Measurements from ENCODE around the gene TMEM252. TPM values are rescaled to one million over a fixed set of nuclear protein-coding genes. Genes with fewer than 3 reads are reported as not detected.

Gene TMEM252
- total RNA-seq, 2 experiments from 2014 or later: not detected

DNA sequence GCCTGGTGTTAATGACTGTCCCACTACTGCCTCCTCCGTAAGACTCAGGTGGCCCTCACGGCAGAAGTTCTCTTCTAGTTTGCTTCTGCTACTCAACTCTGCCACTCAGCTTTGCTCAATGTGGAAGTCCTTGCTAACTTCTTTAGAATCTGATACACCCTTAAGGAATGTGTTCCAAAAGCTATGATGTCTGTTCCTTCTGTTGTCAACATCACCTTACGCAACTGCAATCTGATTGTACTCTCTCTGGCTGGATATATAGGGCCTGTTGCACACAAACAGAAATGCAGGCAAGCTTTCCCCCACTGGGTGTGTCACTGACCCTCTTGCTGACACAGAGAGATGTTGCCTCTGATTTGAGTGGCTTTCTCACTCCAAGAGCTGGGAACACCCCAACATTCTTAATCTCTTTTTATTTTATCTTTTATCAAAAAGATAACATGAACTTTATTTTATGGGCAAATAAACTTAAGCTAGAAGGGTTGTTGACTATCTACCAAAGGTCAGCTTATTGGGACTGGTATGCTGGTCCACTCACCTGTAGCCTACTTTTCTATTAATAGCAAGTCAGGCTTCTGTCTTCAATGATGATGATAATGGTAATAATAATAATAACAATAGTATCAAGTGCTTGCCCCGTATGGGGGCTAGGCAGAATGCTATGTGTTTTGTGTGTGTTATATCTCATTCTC lies 25.2 kb downstream of the TMEM252 start:
- Mint-ChIP-seq H3K4me1 (no peaks in the 10 kb centered on the region), H3K4me3 (no peak overlapping the region), H3K36me3 (no peaks in the 10 kb centered on the region), H3K9me3 (peaks cover 7% of the 10 kb centered on the region), H3K27me3 (peaks cover 15% of the 10 kb centered on the region), H3K27ac (no peak overlapping the region)
- DNase-seq: no peak

DNA sequence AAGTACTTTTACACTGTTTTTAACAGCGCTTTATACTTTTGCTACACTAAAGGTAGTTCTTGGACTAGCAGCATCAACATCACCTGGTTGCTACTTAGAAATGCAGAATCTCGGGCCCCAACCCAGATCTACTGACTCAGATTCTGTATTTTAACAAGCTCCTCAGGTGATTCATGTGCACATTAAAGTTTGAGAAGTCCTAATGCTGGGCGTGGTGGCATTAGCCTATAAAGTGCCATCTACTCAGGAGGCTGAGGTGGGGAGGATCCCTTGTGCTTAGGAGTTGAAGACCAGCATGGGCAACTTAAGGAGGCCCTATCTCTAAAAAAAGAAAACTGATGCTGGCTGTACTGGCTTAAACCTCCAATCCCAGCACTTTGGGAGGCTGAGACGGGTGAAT lies 26.7 kb downstream of the TMEM252 start:
- peaks cover 7% of the 10 kb centered on the region for H3K9me3 Mint-ChIP-seq
- H3K4me3 Mint-ChIP-seq: no peak overlapping the region
- H3K27me3 Mint-ChIP-seq: peaks cover 15% of the 10 kb centered on the region
- no peaks in the 10 kb centered on the region for H3K36me3 Mint-ChIP-seq
- H3K4me1 Mint-ChIP-seq: no peaks in the 10 kb centered on the region
- no peak for DNase-seq
- H3K27ac Mint-ChIP-seq: no peak overlapping the region

- no peak for DNase-seq
- Mint-ChIP-seq H3K36me3 (no peaks in the 10 kb centered on the region), H3K4me3 (no peak overlapping the region), H3K9me3 (peaks cover 3% of the 10 kb centered on the region), H3K27ac (no peak overlapping the region), H3K4me1 (no peaks in the 10 kb centered on the region), H3K27me3 (peaks cover 10% of the 10 kb centered on the region)
These were observed 27.3 kb downstream of the TMEM252 start for GRCh38 chr9:68513385-68513784.

DNA sequence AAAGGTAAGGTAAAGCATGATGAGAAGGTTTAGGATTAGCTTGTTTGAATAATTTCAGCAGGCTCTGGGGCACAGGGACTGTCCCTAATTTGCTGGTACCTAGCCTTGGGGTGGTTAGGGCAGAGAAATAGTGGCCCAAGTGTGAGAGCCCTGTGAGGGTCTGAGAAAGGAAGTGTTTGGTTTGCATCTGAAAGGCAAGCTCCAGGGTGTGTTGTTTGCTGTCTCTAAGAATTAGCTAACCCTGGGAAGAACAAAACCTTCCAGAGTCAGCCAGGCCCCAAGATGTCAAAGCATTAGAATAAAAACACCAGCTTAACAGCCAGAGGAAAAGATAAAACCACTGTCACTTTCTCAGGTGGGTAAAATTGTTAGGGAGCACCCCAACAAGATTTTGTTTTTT lies 31.0 kb downstream of the TMEM252 start:
- Mint-ChIP-seq H3K4me1 (no peaks in the 10 kb centered on the region), H3K9me3 (no peaks in the 10 kb centered on the region), H3K27me3 (peaks cover 5% of the 10 kb centered on the region), H3K27ac (no peak overlapping the region), H3K36me3 (no peaks in the 10 kb centered on the region), H3K4me3 (no peak overlapping the region)
- no peak for DNase-seq

- H3K27me3 Mint-ChIP-seq: peaks cover 5% of the 10 kb centered on the region
- no peak overlapping the region for H3K4me3 Mint-ChIP-seq
- H3K9me3 Mint-ChIP-seq: no peaks in the 10 kb centered on the region
- no peaks in the 10 kb centered on the region for H3K36me3 Mint-ChIP-seq
- no peak overlapping the region for H3K27ac Mint-ChIP-seq
- no peaks in the 10 kb centered on the region for H3K4me1 Mint-ChIP-seq
- no peak for DNase-seq
These were observed 32.1 kb downstream of the TMEM252 start for GRCh38 chr9:68508547-68508946.

DNA sequence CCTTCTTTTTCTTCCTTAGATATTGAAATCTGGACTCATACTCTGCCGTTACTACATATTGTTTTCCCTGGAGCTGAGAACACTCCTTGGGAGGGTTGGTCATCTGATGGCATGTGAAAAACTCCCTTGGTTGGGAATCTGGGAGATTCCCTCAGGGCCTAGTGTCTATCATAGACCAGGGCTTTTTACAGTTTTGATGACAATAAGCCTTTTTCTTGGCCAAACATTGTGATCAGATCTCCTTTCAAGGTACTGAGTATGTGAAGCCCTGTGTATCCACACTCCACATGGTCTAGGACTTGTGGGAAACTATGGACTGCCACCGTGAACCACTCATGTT lies 32.9 kb downstream of the TMEM252 start:
- no peaks in the 10 kb centered on the region for H3K4me1 Mint-ChIP-seq
- no peak overlapping the region for H3K27ac Mint-ChIP-seq
- H3K27me3 Mint-ChIP-seq: peaks cover 5% of the 10 kb centered on the region
- no peaks in the 10 kb centered on the region for H3K9me3 Mint-ChIP-seq
- no peak for DNase-seq
- H3K36me3 Mint-ChIP-seq: no peaks in the 10 kb centered on the region
- no peak overlapping the region for H3K4me3 Mint-ChIP-seq

GRCh38 chr9:68507130-68507805 lies 33.4 kb downstream of the TMEM252 start:
- H3K4me3 Mint-ChIP-seq: no peak overlapping the region
- no peak overlapping the region for H3K27ac Mint-ChIP-seq
- no peaks in the 10 kb centered on the region for H3K9me3 Mint-ChIP-seq
- no peaks in the 10 kb centered on the region for H3K36me3 Mint-ChIP-seq
- no peaks in the 10 kb centered on the region for H3K4me1 Mint-ChIP-seq
- H3K27me3 Mint-ChIP-seq: peaks cover 5% of the 10 kb centered on the region
- no peak for DNase-seq

DNA sequence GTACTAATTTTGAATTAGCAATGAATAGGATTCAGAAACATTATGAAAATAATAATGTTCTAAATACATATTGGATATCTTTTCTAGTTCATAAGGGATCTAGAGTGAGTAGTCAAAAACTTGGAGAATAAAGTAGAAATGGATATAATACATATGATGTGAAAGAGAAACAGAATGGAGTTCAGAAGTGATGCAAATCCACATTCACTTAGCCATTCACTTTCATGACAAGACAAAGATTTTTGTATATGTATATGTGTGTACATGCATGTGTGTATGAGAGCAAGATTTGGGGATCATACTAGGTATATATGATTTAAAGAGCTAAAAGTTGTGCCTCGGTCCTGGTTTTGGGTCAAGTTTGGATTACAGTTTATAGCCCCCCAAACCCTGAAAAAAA lies 34.1 kb downstream of the TMEM252 start:
- Mint-ChIP-seq H3K36me3 (no peaks in the 10 kb centered on the region), H3K4me3 (no peak overlapping the region), H3K27ac (no peak overlapping the region), H3K4me1 (no peaks in the 10 kb centered on the region), H3K9me3 (no peaks in the 10 kb centered on the region), H3K27me3 (peaks cover 5% of the 10 kb centered on the region)
- DNase-seq: no peak

GRCh38 chr9:68505681-68506409 lies 34.8 kb downstream of the TMEM252 start:
- DNase-seq: no peak
- H3K4me1 Mint-ChIP-seq: no peaks in the 10 kb centered on the region
- H3K9me3 Mint-ChIP-seq: no peaks in the 10 kb centered on the region
- H3K4me3 Mint-ChIP-seq: no peak overlapping the region
- no peaks in the 10 kb centered on the region for H3K36me3 Mint-ChIP-seq
- no peak overlapping the region for H3K27ac Mint-ChIP-seq
- peaks cover 5% of the 10 kb centered on the region for H3K27me3 Mint-ChIP-seq

- H3K4me1 Mint-ChIP-seq: no peaks in the 10 kb centered on the region
- no peaks in the 10 kb centered on the region for H3K9me3 Mint-ChIP-seq
- H3K27me3 Mint-ChIP-seq: no peaks in the 10 kb centered on the region
- DNase-seq: no peak
- no peak overlapping the region for H3K27ac Mint-ChIP-seq
- H3K4me3 Mint-ChIP-seq: no peak overlapping the region
- H3K36me3 Mint-ChIP-seq: no peaks in the 10 kb centered on the region
These were observed 38.4 kb downstream of the TMEM252 start for GRCh38 chr9:68502279-68502678.

DNA sequence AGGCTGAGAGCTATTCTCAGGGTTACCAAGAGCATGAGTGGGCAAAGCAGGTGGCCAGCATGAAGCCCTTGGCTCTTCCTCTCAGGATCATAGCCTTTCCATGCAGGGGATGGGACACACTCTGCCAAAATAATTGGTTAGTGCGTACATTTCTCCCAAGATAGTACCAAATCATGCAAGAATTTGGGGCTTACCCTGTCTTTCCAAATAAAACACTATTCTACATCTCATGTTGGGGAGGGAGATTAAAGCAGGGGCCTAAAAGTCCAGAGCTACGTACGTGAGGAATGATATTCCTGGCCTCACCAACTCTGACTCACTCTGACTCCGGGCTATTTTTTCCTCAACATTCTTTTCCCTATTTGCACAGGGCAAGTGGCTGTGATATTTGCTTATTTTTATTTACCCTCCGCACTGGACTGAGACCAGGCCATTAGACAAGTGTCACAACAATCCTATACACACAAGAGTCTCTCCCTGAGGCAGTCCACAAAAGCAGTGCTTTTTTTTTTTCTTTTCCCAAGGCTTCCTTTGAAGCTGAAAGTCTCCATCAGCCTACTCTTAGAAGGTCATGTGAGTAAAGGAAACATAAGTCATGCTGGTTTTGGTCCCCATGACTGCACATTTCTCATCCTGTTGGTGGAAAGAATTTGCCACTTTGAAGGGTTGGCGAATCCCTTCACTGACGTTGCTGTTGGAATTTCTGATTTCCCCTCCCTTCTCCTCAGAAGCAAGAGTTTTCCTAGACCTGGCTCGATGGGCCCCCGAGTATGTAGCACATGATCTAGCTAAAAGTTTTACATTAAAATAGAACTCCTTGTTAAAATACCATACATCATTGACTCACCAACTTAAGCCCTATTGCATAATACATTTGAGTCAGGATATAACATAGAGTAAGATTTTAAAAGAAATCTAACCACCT lies 40.0 kb downstream of the TMEM252 start:
- no peaks in the 10 kb centered on the region for H3K27me3 Mint-ChIP-seq
- H3K4me1 Mint-ChIP-seq: no peaks in the 10 kb centered on the region
- H3K27ac Mint-ChIP-seq: no peak overlapping the region
- no peaks in the 10 kb centered on the region for H3K9me3 Mint-ChIP-seq
- no peak overlapping the region for H3K4me3 Mint-ChIP-seq
- no peaks in the 10 kb centered on the region for H3K36me3 Mint-ChIP-seq
- DNase-seq: no peak

- Mint-ChIP-seq H3K4me1 (no peaks in the 10 kb centered on the region), H3K27ac (no peak overlapping the region), H3K4me3 (no peak overlapping the region), H3K27me3 (no peaks in the 10 kb centered on the region), H3K9me3 (no peaks in the 10 kb centered on the region), H3K36me3 (no peaks in the 10 kb centered on the region)
- DNase-seq: no peak
These were observed 41.9 kb downstream of the TMEM252 start for GRCh38 chr9:68498816-68499215.

GRCh38 chr9:68497629-68498028 lies 43.1 kb downstream of the TMEM252 start:
- Mint-ChIP-seq H3K4me1 (no peaks in the 10 kb centered on the region), H3K9me3 (no peaks in the 10 kb centered on the region), H3K27me3 (peaks cover 7% of the 10 kb centered on the region), H3K27ac (no peak overlapping the region), H3K4me3 (no peak overlapping the region), H3K36me3 (no peaks in the 10 kb centered on the region)
- no peak for DNase-seq

- Mint-ChIP-seq H3K9me3 (no peaks in the 10 kb centered on the region), H3K27me3 (peaks cover 19% of the 10 kb centered on the region)
- DNase-seq: no peak
These were observed 44.3 kb downstream of the TMEM252 start for GRCh38 chr9:68496356-68496755.

GRCh38 chr9:68495247-68495646 lies 45.4 kb downstream of the TMEM252 start:
- no peaks in the 10 kb centered on the region for H3K4me1 Mint-ChIP-seq
- H3K27me3 Mint-ChIP-seq: peaks cover 19% of the 10 kb centered on the region
- H3K4me3 Mint-ChIP-seq: no peak overlapping the region
- no peaks in the 10 kb centered on the region for H3K36me3 Mint-ChIP-seq
- no peaks in the 10 kb centered on the region for H3K9me3 Mint-ChIP-seq
- no peak for DNase-seq
- no peak overlapping the region for H3K27ac Mint-ChIP-seq

More at GRCh38 chr9:68496356-68496755, 44.3 kb downstream of the TMEM252 start:
- Mint-ChIP-seq H3K4me3 (no peak overlapping the region), H3K27ac (no peak overlapping the region), H3K36me3 (no peaks in the 10 kb centered on the region), H3K4me1 (no peaks in the 10 kb centered on the region)
